ENCODE data around the gene MAGI3.

The MAGI3 gene

DNA sequence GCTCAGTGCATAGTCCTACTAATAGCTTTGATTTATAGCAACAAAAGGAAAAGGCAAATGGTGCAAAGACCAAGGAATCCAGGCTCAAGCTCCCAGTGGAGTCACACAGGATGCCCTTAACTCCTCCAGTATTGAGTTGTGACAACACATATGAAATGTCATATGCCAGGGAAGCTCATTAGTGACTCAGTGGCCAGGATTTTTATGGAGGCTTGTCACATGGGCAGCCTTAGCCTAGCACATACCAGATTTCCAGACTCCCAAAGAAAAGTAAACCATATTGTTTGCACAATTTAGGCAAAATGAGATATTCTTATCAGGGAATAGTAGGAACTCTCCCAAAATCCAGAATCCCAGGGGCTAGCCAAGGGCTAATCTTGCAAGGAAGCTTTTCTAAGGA is 129.2 kb downstream of the MAGI3 start (continued):
- TF ChIP-seq, protein P1, sequence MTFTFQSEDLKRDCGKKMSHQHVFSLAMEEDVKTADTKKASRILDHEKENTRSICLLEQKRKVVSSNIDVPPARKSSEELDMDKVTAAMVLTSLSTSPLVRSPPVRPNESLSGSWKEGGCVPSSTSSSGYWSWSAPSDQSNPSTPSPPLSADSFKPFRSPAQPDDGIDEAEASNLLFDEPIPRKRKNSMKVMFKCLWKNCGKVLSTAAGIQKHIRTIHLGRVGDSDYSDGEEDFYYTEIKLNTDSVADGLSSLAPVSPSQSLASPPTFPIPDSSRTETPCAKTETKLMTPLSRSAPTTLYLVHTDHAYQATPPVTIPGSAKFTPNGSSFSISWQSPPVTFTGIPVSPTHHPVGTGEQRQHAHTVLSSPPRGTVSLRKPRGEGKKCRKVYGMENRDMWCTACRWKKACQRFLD (tag by site-specific recombination; IDR thresholded peaks at IDR 0.05): no peak
- no peak for TF ChIP-seq RBAK (tag by site-specific recombination; IDR thresholded peaks at IDR 0.05)
- TF ChIP-seq, protein P2, sequence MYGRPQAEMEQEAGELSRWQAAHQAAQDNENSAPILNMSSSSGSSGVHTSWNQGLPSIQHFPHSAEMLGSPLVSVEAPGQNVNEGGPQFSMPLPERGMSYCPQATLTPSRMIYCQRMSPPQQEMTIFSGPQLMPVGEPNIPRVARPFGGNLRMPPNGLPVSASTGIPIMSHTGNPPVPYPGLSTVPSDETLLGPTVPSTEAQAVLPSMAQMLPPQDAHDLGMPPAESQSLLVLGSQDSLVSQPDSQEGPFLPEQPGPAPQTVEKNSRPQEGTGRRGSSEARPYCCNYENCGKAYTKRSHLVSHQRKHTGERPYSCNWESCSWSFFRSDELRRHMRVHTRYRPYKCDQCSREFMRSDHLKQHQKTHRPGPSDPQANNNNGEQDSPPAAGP (tag by site-specific recombination; IDR thresholded peaks at IDR 0.05): no peak
- TF ChIP-seq ZNF785 (tag by site-specific recombination; IDR thresholded peaks at IDR 0.05): no peak

DNA sequence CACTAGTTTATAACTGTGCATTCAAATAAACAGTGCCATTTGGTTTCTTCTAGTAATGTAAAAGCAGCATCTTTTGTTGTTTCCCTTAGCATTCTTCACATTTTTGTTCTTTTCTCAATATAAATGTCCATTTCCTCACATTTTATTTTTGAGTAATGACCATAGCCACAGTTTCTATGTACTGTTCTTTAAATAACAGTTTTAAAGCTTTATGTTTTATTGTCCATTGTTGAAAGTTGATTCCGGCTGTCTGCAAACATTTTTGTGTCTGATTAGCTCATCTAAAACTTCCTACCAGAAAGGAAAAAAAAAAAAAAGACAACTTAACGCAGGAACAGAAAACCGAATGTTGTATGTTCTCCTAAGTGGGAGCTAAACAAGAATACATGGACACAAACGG is 139.7 kb downstream of the MAGI3 start:
- Histone ChIP-seq H3K36me3 (ENCODE audit: control insufficient read depth in 2 of 2, insufficient read depth in 1 of 2, low read length in 2 of 2) (no peaks in the 10 kb centered on the region), H3K4me1 (ENCODE audit: control insufficient read depth, insufficient read depth, low read length) (no peaks in the 10 kb centered on the region), H3K27ac (ENCODE audit: extremely low read depth, low read depth, low read length) (no peak overlapping the region), H3K4me3 (ENCODE audit: low read depth, low read length) (no peak overlapping the region), H3K9me3 (ENCODE audit: control insufficient read depth, insufficient read depth, low read depth, low read length) (no peaks in the 10 kb centered on the region)
- TF ChIP-seq ZBTB48 (tag by site-specific recombination; IDR thresholded peaks at IDR 0.05) (no peak), ZNF175 (tag by site-specific recombination; IDR thresholded peaks at IDR 0.05) (no peak), KLF1 (tag by site-specific recombination; IDR thresholded peaks at IDR 0.05) (no peak), ZSCAN23 (tag by site-specific recombination; IDR thresholded peaks at IDR 0.05) (no peak), ZNF221 (tag by site-specific recombination; IDR thresholded peaks at IDR 0.05; ENCODE audit: borderline replicate concordance) (no peak), ZNF660 (tag by site-specific recombination; IDR thresholded peaks at IDR 0.05) (no peak), ZNF324 (tag by site-specific recombination; IDR thresholded peaks at IDR 0.05) (no peak), SCRT1 (tag by site-specific recombination; IDR thresholded peaks at IDR 0.05; ENCODE audit: borderline replicate concordance) (no peak), ZNF596 (tag by site-specific recombination; IDR thresholded peaks at IDR 0.05) (no peak), ZNF677 (tag by site-specific recombination; IDR thresholded peaks at IDR 0.05) (no peak), SCRT2 (tag by site-specific recombination; IDR thresholded peaks at IDR 0.05) (no peak), ZNF548 (tag by site-specific recombination; IDR thresholded peaks at IDR 0.05) (no peak)
- TF ChIP-seq, protein P3, sequence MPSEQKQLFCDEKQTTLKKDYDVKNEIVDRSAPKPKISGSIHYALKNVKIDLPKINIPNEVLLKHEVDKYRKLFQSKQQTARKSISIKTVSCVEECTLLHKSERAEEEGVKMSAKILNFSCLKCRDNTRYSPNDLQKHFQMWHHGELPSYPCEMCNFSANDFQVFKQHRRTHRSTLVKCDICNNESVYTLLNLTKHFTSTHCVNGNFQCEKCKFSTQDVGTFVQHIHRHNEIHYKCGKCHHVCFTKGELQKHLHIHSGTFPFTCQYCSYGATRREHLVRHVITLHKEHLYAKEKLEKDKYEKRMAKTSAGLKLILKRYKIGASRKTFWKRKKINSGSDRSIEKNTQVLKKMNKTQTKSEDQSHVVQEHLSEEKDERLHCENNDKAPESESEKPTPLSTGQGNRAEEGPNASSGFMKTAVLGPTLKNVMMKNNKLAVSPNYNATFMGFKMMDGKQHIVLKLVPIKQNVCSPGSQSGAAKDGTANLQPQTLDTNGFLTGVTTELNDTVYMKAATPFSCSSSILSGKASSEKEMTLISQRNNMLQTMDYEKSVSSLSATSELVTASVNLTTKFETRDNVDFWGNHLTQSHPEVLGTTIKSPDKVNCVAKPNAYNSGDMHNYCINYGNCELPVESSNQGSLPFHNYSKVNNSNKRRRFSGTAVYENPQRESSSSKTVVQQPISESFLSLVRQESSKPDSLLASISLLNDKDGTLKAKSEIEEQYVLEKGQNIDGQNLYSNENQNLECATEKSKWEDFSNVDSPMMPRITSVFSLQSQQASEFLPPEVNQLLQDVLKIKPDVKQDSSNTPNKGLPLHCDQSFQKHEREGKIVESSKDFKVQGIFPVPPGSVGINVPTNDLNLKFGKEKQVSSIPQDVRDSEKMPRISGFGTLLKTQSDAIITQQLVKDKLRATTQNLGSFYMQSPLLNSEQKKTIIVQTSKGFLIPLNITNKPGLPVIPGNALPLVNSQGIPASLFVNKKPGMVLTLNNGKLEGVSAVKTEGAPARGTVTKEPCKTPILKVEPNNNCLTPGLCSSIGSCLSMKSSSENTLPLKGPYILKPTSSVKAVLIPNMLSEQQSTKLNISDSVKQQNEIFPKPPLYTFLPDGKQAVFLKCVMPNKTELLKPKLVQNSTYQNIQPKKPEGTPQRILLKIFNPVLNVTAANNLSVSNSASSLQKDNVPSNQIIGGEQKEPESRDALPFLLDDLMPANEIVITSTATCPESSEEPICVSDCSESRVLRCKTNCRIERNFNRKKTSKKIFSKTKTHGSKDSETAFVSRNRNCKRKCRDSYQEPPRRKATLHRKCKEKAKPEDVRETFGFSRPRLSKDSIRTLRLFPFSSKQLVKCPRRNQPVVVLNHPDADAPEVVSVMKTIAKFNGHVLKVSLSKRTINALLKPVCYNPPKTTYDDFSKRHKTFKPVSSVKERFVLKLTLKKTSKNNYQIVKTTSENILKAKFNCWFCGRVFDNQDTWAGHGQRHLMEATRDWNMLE (tag by site-specific recombination; conservative IDR thresholded peaks at IDR 0.05; ENCODE audit: low read depth): no peak
- TF ChIP-seq, protein P4, sequence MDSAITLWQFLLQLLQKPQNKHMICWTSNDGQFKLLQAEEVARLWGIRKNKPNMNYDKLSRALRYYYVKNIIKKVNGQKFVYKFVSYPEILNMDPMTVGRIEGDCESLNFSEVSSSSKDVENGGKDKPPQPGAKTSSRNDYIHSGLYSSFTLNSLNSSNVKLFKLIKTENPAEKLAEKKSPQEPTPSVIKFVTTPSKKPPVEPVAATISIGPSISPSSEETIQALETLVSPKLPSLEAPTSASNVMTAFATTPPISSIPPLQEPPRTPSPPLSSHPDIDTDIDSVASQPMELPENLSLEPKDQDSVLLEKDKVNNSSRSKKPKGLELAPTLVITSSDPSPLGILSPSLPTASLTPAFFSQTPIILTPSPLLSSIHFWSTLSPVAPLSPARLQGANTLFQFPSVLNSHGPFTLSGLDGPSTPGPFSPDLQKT (IDR thresholded peaks at IDR 0.05; ENCODE audit: borderline replicate concordance, low read depth, low read length): no peak
- TF ChIP-seq, protein P5, sequence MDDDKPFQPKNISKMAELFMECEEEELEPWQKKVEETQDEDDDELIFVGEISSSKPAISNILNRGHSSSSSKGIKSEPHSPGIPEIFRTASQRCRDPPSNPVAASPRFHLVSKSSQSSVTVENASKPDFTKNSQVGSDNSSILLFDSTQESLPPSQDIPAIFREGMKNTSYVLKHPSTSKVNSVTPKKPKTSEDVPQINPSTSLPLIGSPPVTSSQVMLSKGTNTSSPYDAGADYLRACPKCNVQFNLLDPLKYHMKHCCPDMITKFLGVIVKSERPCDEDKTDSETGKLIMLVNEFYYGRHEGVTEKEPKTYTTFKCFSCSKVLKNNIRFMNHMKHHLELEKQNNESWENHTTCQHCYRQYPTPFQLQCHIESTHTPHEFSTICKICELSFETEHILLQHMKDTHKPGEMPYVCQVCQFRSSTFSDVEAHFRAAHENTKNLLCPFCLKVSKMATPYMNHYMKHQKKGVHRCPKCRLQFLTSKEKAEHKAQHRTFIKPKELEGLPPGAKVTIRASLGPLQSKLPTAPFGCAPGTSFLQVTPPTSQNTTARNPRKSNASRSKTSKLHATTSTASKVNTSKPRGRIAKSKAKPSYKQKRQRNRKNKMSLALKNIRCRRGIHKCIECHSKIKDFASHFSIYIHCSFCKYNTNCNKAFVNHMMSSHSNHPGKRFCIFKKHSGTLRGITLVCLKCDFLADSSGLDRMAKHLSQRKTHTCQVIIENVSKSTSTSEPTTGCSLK (tag by site-specific recombination; IDR thresholded peaks at IDR 0.05): no peak
- TF ChIP-seq, protein P6, sequence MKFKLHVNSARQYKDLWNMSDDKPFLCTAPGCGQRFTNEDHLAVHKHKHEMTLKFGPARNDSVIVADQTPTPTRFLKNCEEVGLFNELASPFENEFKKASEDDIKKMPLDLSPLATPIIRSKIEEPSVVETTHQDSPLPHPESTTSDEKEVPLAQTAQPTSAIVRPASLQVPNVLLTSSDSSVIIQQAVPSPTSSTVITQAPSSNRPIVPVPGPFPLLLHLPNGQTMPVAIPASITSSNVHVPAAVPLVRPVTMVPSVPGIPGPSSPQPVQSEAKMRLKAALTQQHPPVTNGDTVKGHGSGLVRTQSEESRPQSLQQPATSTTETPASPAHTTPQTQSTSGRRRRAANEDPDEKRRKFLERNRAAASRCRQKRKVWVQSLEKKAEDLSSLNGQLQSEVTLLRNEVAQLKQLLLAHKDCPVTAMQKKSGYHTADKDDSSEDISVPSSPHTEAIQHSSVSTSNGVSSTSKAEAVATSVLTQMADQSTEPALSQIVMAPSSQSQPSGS (tag by site-specific recombination; IDR thresholded peaks at IDR 0.05; ENCODE audit: low read depth): no peak
- TF ChIP-seq, protein P7, sequence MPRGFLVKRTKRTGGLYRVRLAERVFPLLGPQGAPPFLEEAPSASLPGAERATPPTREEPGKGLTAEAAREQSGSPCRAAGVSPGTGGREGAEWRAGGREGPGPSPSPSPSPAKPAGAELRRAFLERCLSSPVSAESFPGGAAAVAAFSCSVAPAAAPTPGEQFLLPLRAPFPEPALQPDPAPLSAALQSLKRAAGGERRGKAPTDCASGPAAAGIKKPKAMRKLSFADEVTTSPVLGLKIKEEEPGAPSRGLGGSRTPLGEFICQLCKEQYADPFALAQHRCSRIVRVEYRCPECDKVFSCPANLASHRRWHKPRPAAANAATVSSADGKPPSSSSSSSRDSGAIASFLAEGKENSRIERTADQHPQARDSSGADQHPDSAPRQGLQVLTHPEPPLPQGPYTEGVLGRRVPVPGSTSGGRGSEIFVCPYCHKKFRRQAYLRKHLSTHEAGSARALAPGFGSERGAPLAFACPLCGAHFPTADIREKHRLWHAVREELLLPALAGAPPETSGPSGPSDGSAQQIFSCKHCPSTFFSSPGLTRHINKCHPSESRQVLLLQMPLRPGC (tag by site-specific recombination; IDR thresholded peaks at IDR 0.05): no peak
- CTCF ChIA-PET: no interaction called here
- POLR2A ChIA-PET: no interaction called here
